HepG2 (cell line): ENCODE data around the gene GMCL2. TPM values are rescaled to one million over a fixed set of nuclear protein-coding genes. Genes with fewer than 3 reads are reported as not detected.

Experiments used
- CCAR2 ChIP-seq: fragments of 200-400 bp; formaldehyde crosslinking; optimal IDR thresholded peaks from 2 replicates; pipeline ENCODE3; 2018; ENCODE audit warnings: low read depth, mild to moderate bottlenecking, low read length, moderate library complexity
- CERS6 ChIP-seq: sonication (generic); formaldehyde crosslinking; IDR thresholded peaks from 2 replicates; pipeline ENCODE4 v1.5.0; 2020; ENCODE audit warnings: missing genetic modification reagents
- CSRNP1 ChIP-seq: sonication (generic); formaldehyde crosslinking; IDR thresholded peaks from 2 replicates; pipeline ENCODE4 v1.8.1; 2023; ENCODE audit warnings: mild to moderate bottlenecking, missing genetic modification reagents
- CTCF ChIP-seq: sonication (generic); formaldehyde crosslinking; IDR thresholded peaks from 2 replicates; pipeline ENCODE4 v1.5.0; 2020; ENCODE audit warnings: mild to moderate bottlenecking, missing genetic modification reagents, moderate library complexity
- GFI1 ChIP-seq: sonication (generic); formaldehyde crosslinking; IDR thresholded peaks from 2 replicates; pipeline ENCODE4 v1.5.0; 2020; ENCODE audit warnings: missing genetic modification reagents, mild to moderate bottlenecking, borderline replicate concordance
- HNF4A ChIP-seq: sonication (generic); formaldehyde crosslinking; IDR thresholded peaks from 2 replicates; pipeline ENCODE4 v1.4.0; 2020; ENCODE audit warnings: missing genetic modification reagents
- HNRNPLL ChIP-seq: fragments of 200-400 bp; formaldehyde crosslinking; IDR thresholded peaks from 2 replicates; pipeline ENCODE4 v1.6.1; 2017; ENCODE audit warnings: mild to moderate bottlenecking, low read depth, low read length; ENCODE audit not compliant: poor library complexity, severe bottlenecking
- IRX3 ChIP-seq: sonication (generic); formaldehyde crosslinking; IDR thresholded peaks from 2 replicates; pipeline ENCODE4 v1.8.1; 2023; ENCODE audit warnings: mild to moderate bottlenecking, low read depth, missing genetic modification reagents, borderline replicate concordance
- KDM4B ChIP-seq: sonication (generic); formaldehyde crosslinking; IDR thresholded peaks from 2 replicates; pipeline ENCODE4 v1.4.0; 2020; ENCODE audit warnings: missing genetic modification reagents
- MYPOP ChIP-seq: sonication (generic); formaldehyde crosslinking; IDR thresholded peaks from 2 replicates; pipeline ENCODE4 v1.8.1; 2023; ENCODE audit warnings: mild to moderate bottlenecking, moderate library complexity, missing genetic modification reagents
- NFRKB ChIP-seq: fragments of 450-650 bp; IDR thresholded peaks from 2 replicates; pipeline ENCODE4 v1.6.1; 2017
- PAWR ChIP-seq: sonication (generic); formaldehyde crosslinking; IDR thresholded peaks from 2 replicates; pipeline ENCODE4 v1.4.0; 2020; ENCODE audit warnings: missing genetic modification reagents, mild to moderate bottlenecking, borderline replicate concordance
- SNAPC4 ChIP-seq: sonication (generic); formaldehyde crosslinking; IDR thresholded peaks from 2 replicates; pipeline ENCODE4 v1.4.0; 2020; ENCODE audit warnings: mild to moderate bottlenecking, missing genetic modification reagents
- ZBTB14 ChIP-seq: sonication (generic); formaldehyde crosslinking; IDR thresholded peaks from 2 replicates; pipeline ENCODE4 v1.4.0; 2020; ENCODE audit warnings: missing genetic modification reagents
- ZNF724P ChIP-seq: sonication (generic); formaldehyde crosslinking; IDR thresholded peaks from 2 replicates; pipeline ENCODE4 v1.8.0; 2022; ENCODE audit warnings: missing genetic modification reagents, borderline replicate concordance
- ZSCAN22 ChIP-seq: sonication (generic); formaldehyde crosslinking; IDR thresholded peaks from 2 replicates; pipeline ENCODE4 v1.4.0; 2020; ENCODE audit warnings: mild to moderate bottlenecking, missing genetic modification reagents
- polyA plus RNA-seq, 8 experiments: library from polyadenylated mRNA; depleted of rRNA in 3 of 8; stranded (reverse) in 7 of 8; unstranded in 1 of 8; fragments of >200 nt; fragmentation: Illumina TruSeq in 4 of 8; extraction: Trizol in 4 of 8; gene quantifications; 2 replicates each; pipeline versions ENCODE4 v1.2.1 to v1.2.3, GENCODE V29; 2011 to 2016; ENCODE audit warnings: low read depth in 4 of 8, missing spikeins in 1 of 8, mixed read lengths in 1 of 8; ENCODE audit not compliant: insufficient read depth in 1 of 8
- total RNA-seq, 5 experiments: library from RNA; depleted of rRNA; stranded (reverse); fragments of >200 nt; fragmentation: Illumina TruSeq; extraction: Trizol; gene quantifications; 2 replicates each; pipeline ENCODE4 v1.2.3, GENCODE V29; 2016; ENCODE audit warnings: low read depth in 1 of 5

The GMCL2 gene
- total and polyA plus RNA-seq, 2 of the 13 experiments (the other 11 are each of a cell fraction or from before 2014, with no cell fraction given) = 0.03 TPM; not detected in 1

- TF ChIP-seq SNAPC4 (CRISPR knock-in tag) (no peak), CTCF (CRISPR knock-in tag) (peak; percentile 19; the same call in 1 of the 2 replicates), NFRKB (no peak), PAWR (CRISPR knock-in tag) (no peak), CCAR2 (no peak), GFI1 (CRISPR knock-in tag) (peak; percentile 74; the same call in 1 of the 2 replicates), CSRNP1 (CRISPR knock-in tag) (peak; percentile 95), CERS6 (CRISPR knock-in tag) (no peak), ZSCAN22 (CRISPR knock-in tag) (peak; percentile 72; the same call in 1 of the 2 replicates), HNF4A (CRISPR knock-in tag) (peak; percentile 18; the same call in 1 of the 2 replicates), ZNF724P (peak; percentile 83), IRX3 (CRISPR knock-in tag) (peak; percentile 36; the same call in 1 of the 2 replicates), MYPOP (CRISPR knock-in tag) (peak; percentile 78; the same call in 1 of the 2 replicates), ZBTB14 (CRISPR knock-in tag) (peak; percentile 98), HNRNPLL (peak; percentile 72), KDM4B (0 out of 2 replicates have a peak, but pooled peaks have one; percentile 54)
Measured at GRCh38 chr5:178204182-178204934, 17.2 kb upstream of the GMCL2 start, which contains the start of gene HNRNPAB (continued).
